Activated CD4-positive, alpha-beta T cell treated with anti-CD3 and anti-CD28 coated beads for 36 hours (primary cell): Measurements from ENCODE around the gene DQX1. TPM values are rescaled to one million over a fixed set of nuclear protein-coding genes. Genes with fewer than 3 reads are reported as not detected.

Source experiments
- ATAC-seq: fragments of 200-7000 bp; cut with Tn5 transposase; one replicate; pipeline ENCODE4 v1.10.0; 2021; ENCODE audit warnings: mild to moderate bottlenecking, moderate library complexity
- CTCF ChIA-PET: fragments of 350-600 bp; sonication (Branson Sonifier 250); formaldehyde crosslinking; loops from one replicate; lab custom pipeline; 2021; ENCODE audit warnings: antibody characterized with exemption; lab: Charles Lee
- POLR2A ChIA-PET: fragments of 350-600 bp; sonication (Branson Sonifier 250); formaldehyde crosslinking; loops from one replicate; lab custom pipeline; 2021; ENCODE audit warnings: antibody characterized with exemption, inconsistent platforms; lab: Charles Lee
- DNase-seq: peaks from one replicate; pipeline ENCODE4 v3.0.0-alpha.2; 2020
- H3K27ac Mint-ChIP-seq: one replicate; pipeline ENCODE4 v1.8.0; 2021; ENCODE audit warnings: mixed read lengths
- H3K27me3 Mint-ChIP-seq: one replicate; pipeline ENCODE4 v1.8.0; 2021; ENCODE audit warnings: mixed read lengths
- H3K36me3 Mint-ChIP-seq: one replicate; pipeline ENCODE4 v1.8.0; 2021; ENCODE audit warnings: low read depth, mixed read lengths
- H3K4me1 Mint-ChIP-seq: one replicate; pipeline ENCODE4 v1.8.0; 2021; ENCODE audit warnings: mixed read lengths
- H3K4me3 Mint-ChIP-seq: one replicate; pipeline ENCODE4 v1.8.0; 2021; ENCODE audit warnings: mild to moderate bottlenecking, moderate library complexity, mixed read lengths
- H3K9me3 Mint-ChIP-seq: one replicate; pipeline ENCODE4 v1.8.0; 2021; ENCODE audit warnings: low read depth, mixed read lengths
- intact Hi-C, 2 experiments: fragments of 100-400 bp; cut with DNase I in 1 of 2; cut with micrococcal nuclease in 1 of 2; formaldehyde crosslinking; loops; one replicate each; pipeline versions ENCODE4 v1.14.2 to v1.15.1; 2022 to 2024; cut with DNase I, micrococcal nuclease
- total RNA-seq, 2 experiments: library from RNA; stranded (reverse); gene quantifications; one replicate each; pipeline ENCODE4 v1.2.3, GENCODE V29; 2021

Gene DQX1
- total RNA-seq, 2 experiments from 2014 or later = 0.40 to 0.41 TPM

DNA sequence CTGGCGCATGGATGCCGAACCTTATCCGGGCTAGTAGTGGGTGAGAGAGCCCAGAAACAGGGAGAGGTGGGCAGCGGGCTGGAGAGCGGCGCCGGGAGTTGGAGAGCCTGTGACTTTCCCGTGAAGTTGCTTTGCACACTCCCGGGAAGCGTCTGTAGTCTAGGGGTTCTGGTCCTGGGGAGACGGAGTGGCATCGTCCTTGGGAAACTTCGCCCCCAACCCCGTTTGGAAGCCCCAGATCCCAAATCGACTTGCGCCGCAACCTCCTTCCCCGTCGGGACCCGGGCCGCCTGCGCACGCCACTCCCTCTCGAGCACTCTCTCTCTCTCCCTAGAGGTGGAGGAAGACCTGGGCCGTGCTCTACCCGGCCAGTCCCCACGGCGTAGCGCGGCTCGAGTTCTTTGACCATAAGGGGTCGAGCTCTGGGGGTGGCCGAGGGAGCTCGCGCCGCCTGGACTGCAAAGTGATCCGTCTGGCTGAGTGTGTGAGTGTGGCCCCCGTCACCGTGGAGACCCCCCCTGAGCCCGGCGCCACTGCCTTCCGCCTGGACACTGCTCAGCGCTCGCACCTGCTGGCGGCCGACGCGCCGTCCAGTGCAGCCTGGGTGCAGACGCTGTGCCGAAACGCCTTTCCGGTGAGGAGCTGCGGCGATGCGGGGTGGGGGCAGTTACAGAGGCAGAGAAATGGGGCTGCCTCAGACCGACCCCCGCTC, 28.9 kb upstream of the DQX1 start:
- H3K9me3 Mint-ChIP-seq = no peaks in the 10 kb centered on the region
- ATAC-seq (peak; percentile 59), DNase-seq (peak; percentile 64)
- peaks cover 13% of the 10 kb centered on the region for H3K27me3 Mint-ChIP-seq
- intact Hi-C loops = loop anchor here (1.0 to 2.0 kb wide), 13 partner anchors 16 to 279 kb away; partner anchors contain the start of genes AUP1 (in 2 of the 2), HTRA2 (in 2 of the 2), TTC31 (in 2 of the 2) and C2orf81 (in 1 of the 2)
- H3K36me3 Mint-ChIP-seq = peaks cover 3% of the 10 kb centered on the region
- peak overlapping the region; percentile 91 for H3K4me3 Mint-ChIP-seq
- ChIA-PET CTCF (interaction anchor here (0.6 to 1.9 kb wide), 2 partner anchors 30 to 80 kb away, joined by 4 to 8 read pairs; no protein-coding TSS in a partner anchor), POLR2A (no interaction called here)
- peaks cover 6% of the 10 kb centered on the region for H3K4me1 Mint-ChIP-seq
- peak overlapping the region; percentile 91 for H3K27ac Mint-ChIP-seq

- Mint-ChIP-seq H3K36me3 (peaks cover 3% of the 10 kb centered on the region), H3K4me3 (peak within 1 kb of the TSS; percentile 91), H3K9me3 (no peaks in the 10 kb centered on the region), H3K27me3 (peaks cover 17% of the 10 kb centered on the region), H3K27ac (peak within 1 kb of the TSS; percentile 91), H3K4me1 (peaks cover 9% of the 10 kb centered on the region)
- DNase-seq = peak; percentile 91
- CTCF ChIA-PET = interaction anchor here (0.5 to 1.9 kb wide), 5 partner anchors 18 to 79 kb away, joined by 3 to 8 read pairs (median 3); partner anchors contain the start of gene TTC31
- intact Hi-C loops = loop anchor here (1.0 to 2.0 kb wide), 13 partner anchors 17 to 280 kb away; partner anchors contain the start of genes AUP1 (in 2 of the 2), HTRA2 (in 2 of the 2), TTC31 (in 2 of the 2) and C2orf81 (in 1 of the 2)
- POLR2A ChIA-PET = no interaction called here
- ATAC-seq = peak; percentile 76
These were observed 28.1 kb upstream of the DQX1 start, which contains the start of the genes DOK1 and LOXL3 for GRCh38 chr2:74553892-74554819. DOK1 (plus strand) TSS chr2:74554720; CDS start chr2:74554755, 35 bp downstream. LOXL3 (minus strand) TSS chr2:74553942; CDS start chr2:74552634, 1,308 bp downstream.

GRCh38 chr2:74552914-74553811, 27.1 kb upstream of the DQX1 start:
- Mint-ChIP-seq H3K27ac (peak overlapping the region; percentile 81), H3K9me3 (no peaks in the 10 kb centered on the region), H3K36me3 (peaks cover 3% of the 10 kb centered on the region), H3K4me3 (peak overlapping the region; percentile 91), H3K27me3 (peaks cover 21% of the 10 kb centered on the region), H3K4me1 (peaks cover 12% of the 10 kb centered on the region)
- CTCF ChIA-PET = interaction anchor here (1.3 kb wide), 1 partner anchor 70 kb away, joined by 3 read pairs; the partner anchor contains the start of gene TTC31
- ATAC-seq = no peak
- POLR2A ChIA-PET = no interaction called here
- intact Hi-C loops = no loop called here
- DNase-seq = no peak

- ATAC-seq = no peak
- intact Hi-C loops = no loop called here
- Mint-ChIP-seq H3K4me3 (no peak overlapping the region), H3K27me3 (peaks cover 27% of the 10 kb centered on the region), H3K27ac (peak overlapping the region; percentile 2), H3K9me3 (no peaks in the 10 kb centered on the region), H3K4me1 (peaks cover 12% of the 10 kb centered on the region), H3K36me3 (peaks cover 3% of the 10 kb centered on the region)
- ChIA-PET CTCF (interaction anchor here (1.4 kb wide), 1 partner anchor 21 kb away, joined by 4 read pairs; no protein-coding TSS in a partner anchor), POLR2A (no interaction called here)
- DNase-seq = no peak
These were observed 26.2 kb upstream of the DQX1 start for GRCh38 chr2:74551942-74552913.

GRCh38 chr2:74551530-74551929, 25.5 kb upstream of the DQX1 start:
- POLR2A ChIA-PET = no interaction called here
- H3K27ac Mint-ChIP-seq = no peak overlapping the region
- peaks cover 29% of the 10 kb centered on the region for H3K27me3 Mint-ChIP-seq
- H3K4me3 Mint-ChIP-seq = no peak overlapping the region
- no peak for ATAC-seq
- no peaks in the 10 kb centered on the region for H3K9me3 Mint-ChIP-seq
- no peak for DNase-seq
- CTCF ChIA-PET = interaction anchor here (1.4 kb wide), 1 partner anchor 20 kb away, joined by 4 read pairs; no protein-coding TSS in a partner anchor
- H3K36me3 Mint-ChIP-seq = peaks cover 1% of the 10 kb centered on the region
- H3K4me1 Mint-ChIP-seq = peaks cover 12% of the 10 kb centered on the region
- intact Hi-C loops = no loop called here

DNA sequence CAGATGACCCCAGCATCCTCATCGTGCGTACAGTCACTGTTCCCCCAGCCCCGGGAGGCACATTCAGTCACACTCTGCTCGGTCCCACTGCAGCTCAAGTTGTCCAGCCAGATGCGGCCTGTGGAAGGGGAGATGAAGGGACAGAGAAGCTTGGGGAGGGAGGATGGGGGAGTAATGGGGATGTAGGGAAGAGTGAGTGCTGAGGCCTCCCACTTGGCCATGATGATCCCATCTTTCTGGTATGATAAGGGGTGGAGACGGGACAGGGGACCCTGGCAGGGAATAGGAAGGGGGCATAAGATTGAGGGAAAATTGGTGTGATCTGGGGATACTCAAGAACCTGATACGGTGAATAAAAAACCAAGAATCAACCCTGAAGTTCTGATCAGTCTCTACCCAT, 24.2 kb upstream of the DQX1 start:
- peaks cover 30% of the 10 kb centered on the region for H3K27me3 Mint-ChIP-seq
- ChIA-PET POLR2A (no interaction called here), CTCF (interaction anchor here (0.6 to 0.7 kb wide), 3 partner anchors 20 to 94 kb away, joined by 3 read pairs; partner anchors contain the start of gene CCDC142)
- no peak overlapping the region for H3K4me3 Mint-ChIP-seq
- H3K9me3 Mint-ChIP-seq = no peaks in the 10 kb centered on the region
- no peak overlapping the region for H3K27ac Mint-ChIP-seq
- H3K36me3 Mint-ChIP-seq = no peaks in the 10 kb centered on the region
- peaks cover 8% of the 10 kb centered on the region for H3K4me1 Mint-ChIP-seq
- intact Hi-C loops = no loop called here
- ATAC-seq (no peak), DNase-seq (no peak)

- Mint-ChIP-seq H3K27ac (no peak overlapping the region), H3K27me3 (peaks cover 30% of the 10 kb centered on the region), H3K9me3 (no peaks in the 10 kb centered on the region), H3K4me1 (peaks cover 8% of the 10 kb centered on the region), H3K4me3 (peak overlapping the region; percentile 57), H3K36me3 (no peaks in the 10 kb centered on the region)
- ChIA-PET CTCF (interaction anchor here (0.6 kb wide), 1 partner anchor 67 kb away, joined by 3 read pairs; the partner anchor contains the start of gene CCDC142), POLR2A (no interaction called here)
- intact Hi-C loops = loop anchor here in 1 of 2 experiments (2.0 kb wide), 1 partner anchor 18 kb away; no protein-coding TSS in a partner anchor
- ATAC-seq (peak; percentile 61), DNase-seq (peak; percentile 54)
These were observed 23.1 kb upstream of the DQX1 start for GRCh38 chr2:74548900-74549826.

GRCh38 chr2:74548285-74548899, 22.4 kb upstream of the DQX1 start:
- no peaks in the 10 kb centered on the region for H3K36me3 Mint-ChIP-seq
- H3K4me3 Mint-ChIP-seq = peak overlapping the region; percentile 53
- no peak overlapping the region for H3K27ac Mint-ChIP-seq
- ChIA-PET CTCF (no interaction called here), POLR2A (no interaction called here)
- H3K9me3 Mint-ChIP-seq = no peaks in the 10 kb centered on the region
- H3K27me3 Mint-ChIP-seq = peaks cover 30% of the 10 kb centered on the region
- no peak for ATAC-seq
- peaks cover 6% of the 10 kb centered on the region for H3K4me1 Mint-ChIP-seq
- DNase-seq = no peak
- intact Hi-C loops = loop anchor here in 1 of 2 experiments (2.0 kb wide), 1 partner anchor 18 kb away; no protein-coding TSS in a partner anchor
